Activated T-cell treated with anti-CD3 and anti-CD28 coated beads, Interleukin-2, amount 50 U/mL, for 72 hours (primary cell): Measurements from ENCODE around the gene SUN2. TPM values are rescaled to one million over a fixed set of nuclear protein-coding genes. Genes with fewer than 3 reads are reported as not detected.

Source experiments
- ATAC-seq, 2 donors: fragments of 150-1000 bp; cut with Tn5 transposase; replicated peaks in 1 of 2; 2 replicates each; pipeline ENCODE4 v1.10.0; 2021; ENCODE audit warnings: moderate library complexity in 2 of 2, mild to moderate bottlenecking in 1 of 2
- DNase-seq, 2 donors: peaks; one replicate each; pipeline ENCODE4 v3.0.0; 2021 to 2022; ENCODE audit warnings: mixed read lengths in 1 of 2
- H3K27ac Mint-ChIP-seq: one replicate; pipeline ENCODE4 v1.8.0; 2022; ENCODE audit warnings: mild to moderate bottlenecking, moderate library complexity, mixed read lengths
- H3K27me3 Mint-ChIP-seq: one replicate; pipeline ENCODE4 v1.8.0; 2022; ENCODE audit warnings: low read depth, mixed read lengths
- H3K36me3 Mint-ChIP-seq, 2 donors: one replicate each; pipeline ENCODE4 v1.8.0; 2022; ENCODE audit warnings: mixed read lengths in 2 of 2, mild to moderate bottlenecking in 1 of 2; ENCODE audit not compliant: insufficient read depth in 2 of 2
- H3K4me1 Mint-ChIP-seq: one replicate; pipeline ENCODE4 v1.8.0; 2022; ENCODE audit warnings: low read depth, mixed read lengths
- H3K4me3 Mint-ChIP-seq, 2 donors: one replicate each; pipeline ENCODE4 v1.8.0; 2022; ENCODE audit warnings: mild to moderate bottlenecking in 2 of 2, mixed read lengths in 2 of 2, moderate library complexity in 2 of 2
- H3K9me3 Mint-ChIP-seq, 2 donors: one replicate each; pipeline ENCODE4 v1.8.0; 2022; ENCODE audit warnings: mixed read lengths in 2 of 2
- total RNA-seq, 2 donors: library from RNA; stranded (reverse); gene quantifications; one replicate each; pipeline ENCODE4 v1.2.3, GENCODE V29; 2022

Gene SUN2
- total RNA-seq, 2 donors from 2014 or later: 175 to 179 TPM

DNA sequence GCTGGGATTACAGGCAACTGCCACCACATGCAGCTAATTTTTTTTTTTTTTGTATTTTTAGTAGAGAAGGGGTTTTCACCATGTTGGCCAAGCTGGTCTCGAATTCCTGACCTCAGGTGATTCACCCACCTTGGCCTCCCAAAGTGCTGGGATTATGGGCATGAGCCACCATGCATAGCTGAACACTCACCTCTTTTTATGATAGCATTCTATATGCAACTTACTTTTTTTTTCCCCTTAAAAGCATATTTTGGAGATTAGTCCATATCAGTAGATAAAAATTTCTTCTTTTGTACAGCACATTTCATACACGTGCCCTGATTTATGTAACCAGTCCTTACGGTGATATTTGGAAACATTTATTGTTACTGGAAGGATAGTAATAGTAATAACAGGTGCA is 35.4 kb downstream of the SUN2 start:
- Mint-ChIP-seq H3K9me3 (no peaks in the 10 kb centered on the region), H3K27me3 (no peaks in the 10 kb centered on the region), H3K27ac (no peak overlapping the region), H3K4me1 (peaks cover 14% of the 10 kb centered on the region), H3K4me3 (no peak overlapping the region), H3K36me3 (peaks cover 13 to 23% of the 10 kb centered on the region in 2 donors)
- ATAC-seq: no peak
- DNase-seq: no peak

- H3K36me3 Mint-ChIP-seq: peaks cover 9 to 20% of the 10 kb centered on the region in 2 donors
Measured at GRCh38 chr22:38719196-38719595, 36.6 kb downstream of the SUN2 start.

DNA sequence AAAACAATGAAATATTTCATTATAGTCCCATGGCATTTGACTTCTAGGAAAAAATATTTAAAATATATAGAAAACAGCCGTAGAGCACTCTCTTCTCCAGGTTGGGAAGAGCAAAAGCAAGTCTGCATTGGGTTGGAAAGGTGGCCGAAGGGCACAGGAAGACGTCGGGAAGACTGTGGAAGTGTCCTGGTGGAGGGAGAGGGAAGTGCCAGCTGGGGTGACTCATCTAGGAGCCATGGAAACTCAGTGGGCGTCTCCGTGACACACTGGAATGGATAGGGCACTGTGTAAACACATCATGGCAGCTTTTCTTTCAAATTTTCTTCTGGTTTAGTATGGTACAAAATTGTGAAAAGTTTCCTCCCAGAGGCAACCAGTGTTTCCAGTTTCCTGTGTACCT is 37.4 kb downstream of the SUN2 start:
- Mint-ChIP-seq H3K36me3 (peaks cover 7 to 20% of the 10 kb centered on the region in 2 donors), H3K27me3 (no peaks in the 10 kb centered on the region), H3K4me3 (no peak overlapping the region), H3K4me1 (peaks cover 31% of the 10 kb centered on the region), H3K9me3 (no peaks in the 10 kb centered on the region), H3K27ac (no peak overlapping the region)
- no peak for ATAC-seq
- no peak for DNase-seq

More at GRCh38 chr22:38719196-38719595, 36.6 kb downstream of the SUN2 start:
- H3K4me3 Mint-ChIP-seq: no peak overlapping the region
- no peak for ATAC-seq
- H3K9me3 Mint-ChIP-seq: no peaks in the 10 kb centered on the region
- H3K4me1 Mint-ChIP-seq: peaks cover 24% of the 10 kb centered on the region
- H3K27me3 Mint-ChIP-seq: no peaks in the 10 kb centered on the region
- no peak overlapping the region for H3K27ac Mint-ChIP-seq
- DNase-seq: no peak

DNA sequence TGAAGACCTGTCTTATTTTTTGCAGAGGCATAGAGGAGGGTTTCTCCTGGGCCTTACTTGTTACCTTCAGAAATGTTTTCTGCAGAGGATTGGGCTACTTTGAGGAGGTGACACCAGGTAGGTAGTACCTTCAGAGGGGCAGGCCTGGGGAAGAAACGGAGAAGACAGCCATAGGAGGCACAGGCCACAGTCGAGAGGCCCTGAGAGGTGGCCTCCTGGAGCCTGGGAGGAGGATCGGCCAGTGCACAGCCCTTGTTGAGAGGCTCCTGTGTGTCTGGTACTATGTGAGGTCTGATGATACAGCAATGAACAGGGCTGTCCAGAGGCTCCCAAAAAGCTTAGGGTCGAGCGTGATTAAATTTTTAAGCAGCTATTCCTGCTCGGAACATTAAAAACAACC is 38.6 kb downstream of the SUN2 start:
- H3K4me3 Mint-ChIP-seq: no peak overlapping the region
- peaks cover 42% of the 10 kb centered on the region for H3K4me1 Mint-ChIP-seq
- H3K27ac Mint-ChIP-seq: no peak overlapping the region
- no peak for DNase-seq
- no peaks in the 10 kb centered on the region for H3K9me3 Mint-ChIP-seq
- no peaks in the 10 kb centered on the region for H3K27me3 Mint-ChIP-seq
- peaks cover 5 to 15% of the 10 kb centered on the region in 2 donors for H3K36me3 Mint-ChIP-seq
- ATAC-seq: no peak

GRCh38 chr22:38716826-38717225 is 39.0 kb downstream of the SUN2 start:
- Mint-ChIP-seq H3K36me3 (peaks cover 7 to 18% of the 10 kb centered on the region in 2 donors), H3K4me1 (peaks cover 46% of the 10 kb centered on the region), H3K9me3 (no peaks in the 10 kb centered on the region), H3K27me3 (no peaks in the 10 kb centered on the region), H3K27ac (no peak overlapping the region), H3K4me3 (no peak overlapping the region)
- ATAC-seq (no peak), DNase-seq (no peak)

DNA sequence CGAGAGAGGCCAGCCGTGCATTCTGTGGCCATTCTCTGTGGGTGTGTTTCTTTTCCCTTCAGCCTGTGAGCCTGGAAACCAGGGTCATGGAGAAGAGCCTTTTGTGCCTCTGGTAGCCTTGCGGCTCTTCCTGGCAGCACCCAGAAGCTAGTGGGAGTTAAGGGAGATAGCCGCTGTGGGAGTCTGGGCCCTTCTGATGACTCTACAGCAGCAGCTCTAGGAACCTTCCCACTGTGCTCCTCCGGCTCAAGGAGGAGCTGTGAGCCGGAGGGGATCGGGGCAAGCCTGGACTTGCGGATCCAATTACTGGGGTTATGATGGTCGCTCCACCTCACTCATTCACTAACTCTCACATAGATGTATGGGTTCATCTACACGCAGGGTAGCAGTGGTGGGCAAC is 39.5 kb downstream of the SUN2 start:
- H3K27me3 Mint-ChIP-seq: no peaks in the 10 kb centered on the region
- no peak for ATAC-seq
- H3K9me3 Mint-ChIP-seq: no peaks in the 10 kb centered on the region
- H3K27ac Mint-ChIP-seq: no peak overlapping the region
- DNase-seq: no peak
- peaks cover 44% of the 10 kb centered on the region for H3K4me1 Mint-ChIP-seq
- peaks cover 4 to 14% of the 10 kb centered on the region in 2 donors for H3K36me3 Mint-ChIP-seq
- no peak overlapping the region for H3K4me3 Mint-ChIP-seq

DNA sequence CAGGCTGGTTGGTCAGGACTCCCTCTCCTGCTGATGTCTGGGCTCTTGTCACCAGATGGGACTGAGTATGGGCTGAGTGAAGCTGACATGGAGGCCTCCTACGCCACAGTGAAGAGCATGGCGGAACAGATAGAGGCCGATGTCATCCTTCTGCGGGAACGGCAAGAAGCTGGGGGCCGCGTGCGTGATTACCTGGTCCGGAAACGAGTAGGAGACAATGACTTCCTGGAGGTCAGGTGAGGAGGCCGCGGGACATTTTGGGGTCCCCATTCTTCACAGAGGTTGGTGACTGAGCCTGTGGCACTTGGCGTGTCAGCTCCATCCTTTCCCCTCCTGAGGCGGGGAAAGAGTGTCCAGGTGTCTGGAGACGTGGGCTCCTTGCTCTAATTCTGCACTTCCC is 39.9 kb downstream of the SUN2 start:
- Mint-ChIP-seq H3K36me3 (peaks cover 4 to 18% of the 10 kb centered on the region in 2 donors), H3K27ac (no peak overlapping the region)

DNA sequence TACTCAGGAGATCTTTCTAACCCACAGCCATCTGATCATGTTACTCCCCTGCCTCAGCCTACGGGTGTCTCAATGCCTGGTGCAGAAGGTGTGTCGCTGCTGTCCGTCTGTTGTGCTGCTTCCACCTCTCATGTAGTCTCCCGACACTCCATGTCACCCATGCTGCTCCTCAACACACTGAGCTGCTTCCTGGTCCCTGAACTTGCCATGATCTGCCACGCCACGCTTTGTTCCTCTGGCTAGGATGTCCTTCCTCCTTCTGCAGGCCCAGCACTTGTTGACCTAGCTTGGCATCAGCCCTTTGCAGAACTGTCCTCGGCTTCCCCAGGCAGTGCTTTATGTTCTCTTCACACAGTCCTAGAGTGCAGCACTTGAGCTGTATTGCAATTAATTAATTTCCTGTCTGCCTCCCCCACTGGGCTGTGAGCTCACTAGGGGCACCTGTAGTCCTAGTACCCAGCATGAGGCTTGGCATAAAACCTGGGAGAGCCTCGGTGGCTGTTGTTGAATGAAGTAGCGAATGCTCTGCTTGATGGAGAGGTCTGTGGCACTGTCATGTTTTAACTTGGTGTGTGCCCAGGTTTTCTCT is 40.5 kb downstream of the SUN2 start:
- DNase-seq (no peak), ATAC-seq (no peak)
- no peak overlapping the region for H3K4me3 Mint-ChIP-seq
- H3K27ac Mint-ChIP-seq: no peak overlapping the region
- no peaks in the 10 kb centered on the region for H3K27me3 Mint-ChIP-seq
- H3K36me3 Mint-ChIP-seq: peaks cover 5 to 22% of the 10 kb centered on the region in 2 donors
- peaks cover 52% of the 10 kb centered on the region for H3K4me1 Mint-ChIP-seq
- H3K9me3 Mint-ChIP-seq: no peaks in the 10 kb centered on the region

More for the DNA sequence above, 39.9 kb downstream of the SUN2 start:
- Mint-ChIP-seq H3K4me3 (no peak overlapping the region), H3K9me3 (no peaks in the 10 kb centered on the region), H3K27me3 (no peaks in the 10 kb centered on the region), H3K4me1 (peaks cover 46% of the 10 kb centered on the region)
- DNase-seq (no peak), ATAC-seq (no peak)

GRCh38 chr22:38713921-38714320 is 41.9 kb downstream of the SUN2 start:
- Mint-ChIP-seq H3K9me3 (no peaks in the 10 kb centered on the region), H3K36me3 (peaks cover 5 to 24% of the 10 kb centered on the region in 2 donors), H3K4me3 (no peak overlapping the region), H3K27me3 (no peaks in the 10 kb centered on the region), H3K27ac (peak overlapping the region; percentile 39), H3K4me1 (peaks cover 64% of the 10 kb centered on the region)
- DNase-seq (no peak), ATAC-seq (no peak)

DNA sequence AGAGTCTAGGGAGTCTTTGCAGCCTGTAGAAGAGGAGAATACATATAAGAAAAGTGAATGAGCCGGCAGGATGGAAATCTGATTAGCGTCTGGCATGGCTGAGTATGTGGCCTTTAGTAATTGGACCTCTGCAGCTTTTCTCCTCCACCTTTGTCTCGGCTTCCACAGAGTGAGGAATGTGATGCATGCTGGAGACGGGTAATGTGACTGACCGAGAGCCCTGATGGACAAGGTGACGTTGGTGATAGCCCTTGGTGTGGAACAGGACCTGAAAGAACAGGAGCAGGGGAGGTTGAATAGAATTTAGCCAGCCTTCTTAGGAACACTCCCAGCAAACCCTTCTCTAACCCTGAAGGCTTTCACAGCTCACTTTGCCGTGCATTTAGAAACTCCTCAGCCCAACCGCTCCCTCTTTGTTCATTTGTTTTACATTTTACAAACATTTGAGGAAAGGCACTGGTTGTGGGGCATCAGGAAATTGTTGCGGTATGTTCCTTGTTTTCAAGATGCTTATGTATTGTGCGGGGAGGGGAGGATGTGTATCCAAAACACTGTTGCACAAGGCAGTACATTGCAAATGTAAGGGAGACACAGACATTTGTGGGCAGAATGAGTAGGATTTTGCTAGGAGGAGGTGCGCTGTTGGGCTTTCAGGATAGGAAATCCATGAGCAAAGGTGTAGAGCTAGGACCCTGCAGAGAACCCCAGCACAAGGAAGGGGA is 43.2 kb downstream of the SUN2 start:
- ATAC-seq (no peak), DNase-seq (no peak)
- peak overlapping the region; percentile 18 for H3K27ac Mint-ChIP-seq
- peaks cover 5 to 32% of the 10 kb centered on the region in 2 donors for H3K36me3 Mint-ChIP-seq
- H3K4me3 Mint-ChIP-seq: peak overlapping the region in 1 of 2 donors; percentile 21
- peaks cover 72% of the 10 kb centered on the region for H3K4me1 Mint-ChIP-seq
- no peaks in the 10 kb centered on the region for H3K9me3 Mint-ChIP-seq
- no peaks in the 10 kb centered on the region for H3K27me3 Mint-ChIP-seq

GRCh38 chr22:38710866-38711265 is 44.9 kb downstream of the SUN2 start:
- H3K4me3 Mint-ChIP-seq: no peak overlapping the region
- peaks cover 82% of the 10 kb centered on the region for H3K4me1 Mint-ChIP-seq
- DNase-seq (no peak), ATAC-seq (no peak)
- no peaks in the 10 kb centered on the region for H3K9me3 Mint-ChIP-seq
- H3K27me3 Mint-ChIP-seq: no peaks in the 10 kb centered on the region
- peak overlapping the region; percentile 52 for H3K27ac Mint-ChIP-seq
- peaks cover 9 to 27% of the 10 kb centered on the region in 2 donors for H3K36me3 Mint-ChIP-seq

DNA sequence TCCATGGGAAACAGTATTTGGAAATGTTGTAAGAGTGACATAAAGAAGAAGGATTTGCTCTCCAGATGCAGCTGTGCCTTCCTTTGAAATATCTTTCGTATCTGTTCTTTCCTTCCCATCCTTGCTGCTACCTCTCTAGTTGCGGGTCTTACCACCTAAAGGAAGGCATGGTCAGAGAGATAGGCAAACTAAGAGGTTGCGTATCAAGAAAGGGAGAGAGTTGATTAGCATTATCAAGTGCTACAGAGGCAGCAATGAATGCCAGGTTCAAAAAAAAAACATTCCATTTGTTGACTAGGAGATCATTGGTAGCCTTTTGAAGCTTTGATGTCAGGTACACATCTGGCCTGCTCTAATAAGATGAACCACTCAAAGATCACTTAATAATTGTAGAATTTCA is 45.4 kb downstream of the SUN2 start:
- no peaks in the 10 kb centered on the region for H3K27me3 Mint-ChIP-seq
- peaks cover 9 to 26% of the 10 kb centered on the region in 2 donors for H3K36me3 Mint-ChIP-seq
- DNase-seq: no peak
- H3K27ac Mint-ChIP-seq: peak overlapping the region; percentile 52
- no peak overlapping the region for H3K4me3 Mint-ChIP-seq
- H3K9me3 Mint-ChIP-seq: no peaks in the 10 kb centered on the region
- no peak for ATAC-seq
- peaks cover 79% of the 10 kb centered on the region for H3K4me1 Mint-ChIP-seq

DNA sequence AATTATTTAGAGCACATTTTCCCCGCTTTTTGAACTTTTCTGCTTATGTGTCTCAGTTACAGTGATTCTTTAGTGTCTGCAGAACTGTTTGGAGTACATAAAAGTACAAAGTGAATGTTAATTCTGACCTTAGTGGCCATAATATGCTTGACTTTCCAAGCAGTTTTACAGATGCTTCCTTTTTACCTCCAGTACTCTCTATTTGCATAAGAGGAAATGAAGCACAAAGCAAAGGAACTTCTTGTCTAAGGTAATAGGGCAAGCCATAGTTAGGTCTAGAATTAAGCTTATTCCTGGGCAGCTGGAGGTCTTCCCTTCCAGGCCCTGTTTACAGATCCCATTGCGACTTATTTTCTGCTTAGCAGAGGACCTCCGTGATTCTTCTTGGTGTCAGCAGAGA is 46.5 kb downstream of the SUN2 start:
- no peak for ATAC-seq

More for the DNA sequence above, 46.5 kb downstream of the SUN2 start:
- DNase-seq: no peak
- peaks cover 77% of the 10 kb centered on the region for H3K4me1 Mint-ChIP-seq
- peak overlapping the region in 1 of 2 donors; percentile 65 for H3K4me3 Mint-ChIP-seq
- H3K27ac Mint-ChIP-seq: peak overlapping the region; percentile 64
- H3K9me3 Mint-ChIP-seq: no peaks in the 10 kb centered on the region
- no peaks in the 10 kb centered on the region for H3K27me3 Mint-ChIP-seq
- H3K36me3 Mint-ChIP-seq: peaks cover 9 to 24% of the 10 kb centered on the region in 2 donors
